Endodermal cell (in vitro differentiated cells): ENCODE results near the gene LRIT2. TPM values are rescaled to one million over a fixed set of nuclear protein-coding genes. Genes with fewer than 3 reads are reported as not detected.

Experiments used
- DNase-seq: peaks from one replicate; pipeline ENCODE4 v3.0.0-alpha.2; 2017
- H3K27ac ChIP-seq: 2 replicates; pipeline ENCODE4 v1.5.1; 2013; ENCODE audit warnings: mild to moderate bottlenecking, low read depth, low read length, moderate library complexity
- H3K27me3 ChIP-seq: 2 replicates; pipeline ENCODE4 v1.6.1; 2013; ENCODE audit warnings: mild to moderate bottlenecking, low read length, moderate library complexity; ENCODE audit not compliant: insufficient read depth, control insufficient read depth, poor library complexity, severe bottlenecking
- H3K36me3 ChIP-seq: 2 replicates; pipeline ENCODE4 v1.7.0; 2013; ENCODE audit warnings: mild to moderate bottlenecking, low read length, moderate library complexity; ENCODE audit not compliant: control insufficient read depth, insufficient read depth
- H3K4me1 ChIP-seq: one replicate; pipeline ENCODE4 v1.7.0; 2013; ENCODE audit warnings: low read length; ENCODE audit not compliant: control insufficient read depth, insufficient read depth
- H3K4me3 ChIP-seq: 2 replicates; pipeline ENCODE4 v1.5.1; 2013; ENCODE audit warnings: mild to moderate bottlenecking, low read length, moderate library complexity
- H3K9ac ChIP-seq: 2 replicates; pipeline ENCODE4 v1.6.1; 2013; ENCODE audit warnings: mild to moderate bottlenecking, low read length, moderate library complexity; ENCODE audit not compliant: poor library complexity, severe bottlenecking; ENCODE audit errors: extremely low read depth
- H3K9me3 ChIP-seq: 2 replicates; pipeline ENCODE4 v1.6.1; 2013; ENCODE audit warnings: mild to moderate bottlenecking, low read length, moderate library complexity; ENCODE audit not compliant: control insufficient read depth
- H3K27ac Mint-ChIP-seq: 2 replicates; pipeline ENCODE4 v1.8.0; 2020; ENCODE audit warnings: mixed read lengths
- H3K27me3 Mint-ChIP-seq: 2 replicates; pipeline ENCODE4 v1.8.0; 2021; ENCODE audit warnings: mild to moderate bottlenecking, mixed read lengths; ENCODE audit not compliant: insufficient read depth
- H3K36me3 Mint-ChIP-seq: 2 replicates; pipeline ENCODE4 v1.8.0; 2020; ENCODE audit warnings: low read depth, mixed read lengths
- H3K4me1 Mint-ChIP-seq: 2 replicates; pipeline ENCODE4 v1.8.0; 2020; ENCODE audit warnings: mixed read lengths
- H3K4me3 Mint-ChIP-seq: 2 replicates; pipeline ENCODE4 v1.8.0; 2020; ENCODE audit warnings: mild to moderate bottlenecking, moderate library complexity, mixed read lengths
- H3K9me3 Mint-ChIP-seq: 2 replicates; pipeline ENCODE4 v1.8.0; 2020; ENCODE audit warnings: mild to moderate bottlenecking, mixed read lengths
- WGBS, 2 experiments: methylation state at CpG; one replicate each; pipeline versions ENCODE4 v1.1.5 to v1.1.7; 2013; ENCODE audit warnings: missing lambda C conversion rate in 2 of 2, mixed read lengths in 1 of 2; ENCODE audit not compliant: insufficient coverage in 1 of 2, insufficient read length in 1 of 2; 5-methylcytosine and 5-hydroxymethylcytosine counted together
- total RNA-seq, 2 donors: library from RNA; stranded (reverse); fragmentation: NEBNext Ultra II Directional in 1 of 2; extraction: Animal tissue kit (Norgen Biotek cat#: 25700) in 1 of 2; gene quantifications; 2 replicates in 1 of 2; 3 replicates in 1 of 2; pipeline ENCODE4 v1.2.1, GENCODE V29; 2021
- TF ChIP-seq, protein P1 (sequence below): fragments of 200-600 bp; sonication (generic); conservative IDR thresholded peaks from 2 replicates; pipeline ENCODE4 v1.5.0; 2021; ENCODE audit warnings: antibody characterized with exemption, mild to moderate bottlenecking

The LRIT2 gene
- total RNA-seq, 2 donors from 2014 or later, result not detected

DNA sequence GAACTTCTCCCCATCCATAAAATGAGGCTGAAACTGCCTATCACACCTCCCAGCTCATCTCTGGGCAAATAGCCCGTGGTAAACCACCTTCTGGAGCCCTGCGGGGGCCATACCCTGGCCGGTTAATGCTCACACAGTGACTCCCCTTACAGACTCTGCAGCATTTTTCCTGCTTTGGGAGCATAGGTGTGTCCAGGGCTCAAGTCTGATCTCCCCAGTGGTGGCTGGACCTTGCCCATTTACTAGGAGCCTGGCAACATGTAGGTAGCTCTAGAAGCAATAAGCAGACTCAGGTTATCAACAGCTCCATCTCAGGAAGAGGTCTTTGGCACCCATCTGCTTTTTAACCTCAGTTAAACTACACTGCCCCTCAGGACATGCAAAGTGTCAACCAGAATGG is 36.5 kb downstream of the LRIT2 start:
- Histone ChIP-seq H3K36me3 (no peaks in the 10 kb centered on the region), H3K27ac (no peak overlapping the region), H3K27me3 (peaks cover 56% of the 10 kb centered on the region), H3K4me1 (no peaks in the 10 kb centered on the region), H3K9ac (no peak overlapping the region), H3K4me3 (no peak overlapping the region), H3K9me3 (no peaks in the 10 kb centered on the region)
- H3K9me3 Mint-ChIP-seq, result no peaks in the 10 kb centered on the region
- H3K4me1 Mint-ChIP-seq, result no peaks in the 10 kb centered on the region
- WGBS, 2 experiments, result 86 to 100% methylated on average over 1 to 3 of the region's 3 CpGs
- H3K4me3 Mint-ChIP-seq, result no peak overlapping the region
- TF ChIP-seq, protein P1, sequence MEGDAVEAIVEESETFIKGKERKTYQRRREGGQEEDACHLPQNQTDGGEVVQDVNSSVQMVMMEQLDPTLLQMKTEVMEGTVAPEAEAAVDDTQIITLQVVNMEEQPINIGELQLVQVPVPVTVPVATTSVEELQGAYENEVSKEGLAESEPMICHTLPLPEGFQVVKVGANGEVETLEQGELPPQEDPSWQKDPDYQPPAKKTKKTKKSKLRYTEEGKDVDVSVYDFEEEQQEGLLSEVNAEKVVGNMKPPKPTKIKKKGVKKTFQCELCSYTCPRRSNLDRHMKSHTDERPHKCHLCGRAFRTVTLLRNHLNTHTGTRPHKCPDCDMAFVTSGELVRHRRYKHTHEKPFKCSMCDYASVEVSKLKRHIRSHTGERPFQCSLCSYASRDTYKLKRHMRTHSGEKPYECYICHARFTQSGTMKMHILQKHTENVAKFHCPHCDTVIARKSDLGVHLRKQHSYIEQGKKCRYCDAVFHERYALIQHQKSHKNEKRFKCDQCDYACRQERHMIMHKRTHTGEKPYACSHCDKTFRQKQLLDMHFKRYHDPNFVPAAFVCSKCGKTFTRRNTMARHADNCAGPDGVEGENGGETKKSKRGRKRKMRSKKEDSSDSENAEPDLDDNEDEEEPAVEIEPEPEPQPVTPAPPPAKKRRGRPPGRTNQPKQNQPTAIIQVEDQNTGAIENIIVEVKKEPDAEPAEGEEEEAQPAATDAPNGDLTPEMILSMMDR, result no peak
- no peak overlapping the region for H3K27ac Mint-ChIP-seq
- no peak for DNase-seq
- H3K27me3 Mint-ChIP-seq, result peaks cover 48% of the 10 kb centered on the region
- no peaks in the 10 kb centered on the region for H3K36me3 Mint-ChIP-seq

DNA sequence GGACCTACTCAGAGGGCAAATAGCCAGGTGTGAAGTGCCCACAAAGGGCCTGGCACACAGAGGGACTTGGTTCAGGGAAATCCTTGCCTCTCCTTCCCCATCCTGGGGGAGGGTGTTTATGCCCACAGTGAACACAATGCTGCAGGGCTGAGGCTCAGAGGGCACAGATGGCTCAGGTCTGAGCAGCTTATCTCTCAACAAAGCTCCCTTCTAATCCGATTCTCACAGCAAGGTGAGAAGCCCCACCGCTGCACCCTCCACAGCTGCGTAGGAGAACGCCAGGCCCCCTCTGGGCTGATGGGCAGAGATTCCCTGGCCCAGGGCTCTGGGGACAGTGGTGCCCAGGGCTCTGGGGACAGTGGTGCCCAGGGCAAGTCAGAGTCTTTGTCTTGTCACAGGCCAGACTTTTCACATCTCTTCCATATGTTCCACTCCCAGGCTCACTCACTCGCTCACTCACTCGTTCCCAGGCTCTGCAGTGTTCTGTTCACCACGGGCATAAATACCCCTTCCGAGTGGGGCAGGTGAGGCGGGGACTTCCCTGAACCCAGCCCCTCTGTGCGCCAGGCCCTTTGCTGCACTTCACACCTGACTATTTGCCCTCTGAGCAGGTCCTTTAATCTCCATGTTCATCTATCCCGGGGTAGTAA is 39.7 kb downstream of the LRIT2 start:
- Mint-ChIP-seq H3K4me1 (no peaks in the 10 kb centered on the region), H3K27me3 (peaks cover 16% of the 10 kb centered on the region), H3K9me3 (peaks cover 9% of the 10 kb centered on the region), H3K27ac (no peak overlapping the region), H3K36me3 (no peaks in the 10 kb centered on the region), H3K4me3 (no peak overlapping the region)
- Histone ChIP-seq H3K27me3 (peaks cover 24% of the 10 kb centered on the region), H3K9ac (no peak overlapping the region), H3K4me1 (no peaks in the 10 kb centered on the region), H3K36me3 (no peaks in the 10 kb centered on the region), H3K27ac (no peak overlapping the region), H3K9me3 (no peaks in the 10 kb centered on the region), H3K4me3 (no peak overlapping the region)
- WGBS, 2 experiments, result 76 to 84% methylated on average over 9 to 11 of the region's 11 CpGs
- TF ChIP-seq, protein P1, result no peak
- no peak for DNase-seq

DNA sequence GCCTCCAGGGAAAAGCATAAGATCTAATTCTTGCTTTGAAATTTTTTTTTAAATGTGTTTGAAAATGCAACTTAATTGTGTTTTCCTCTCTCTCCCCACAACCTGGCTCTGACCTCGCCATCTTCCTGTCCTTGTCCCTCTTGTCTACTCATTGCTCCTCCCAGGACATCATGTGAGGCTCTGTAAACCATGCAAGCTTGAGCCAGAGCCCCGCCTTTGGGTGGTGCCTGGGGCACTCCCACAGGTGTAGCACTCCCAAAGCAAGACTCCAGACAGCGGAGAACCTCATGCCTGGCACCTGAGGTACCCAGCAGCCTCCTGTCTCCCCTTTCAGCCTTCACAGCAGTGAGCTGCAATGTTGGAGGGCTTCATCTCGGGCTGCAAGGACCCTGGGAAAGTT is 40.8 kb downstream of the LRIT2 start:
- Mint-ChIP-seq H3K27ac (no peak overlapping the region), H3K4me3 (no peak overlapping the region), H3K4me1 (no peaks in the 10 kb centered on the region), H3K36me3 (no peaks in the 10 kb centered on the region), H3K27me3 (peaks cover 9% of the 10 kb centered on the region), H3K9me3 (peaks cover 19% of the 10 kb centered on the region)
- Histone ChIP-seq H3K4me1 (no peaks in the 10 kb centered on the region), H3K27ac (no peak overlapping the region), H3K9me3 (no peaks in the 10 kb centered on the region), H3K9ac (no peak overlapping the region), H3K27me3 (peaks cover 19% of the 10 kb centered on the region), H3K36me3 (no peaks in the 10 kb centered on the region), H3K4me3 (no peak overlapping the region)
- 82 to 84% methylated on average over 2 to 4 of the region's 4 CpGs for WGBS, 2 experiments
- no peak for DNase-seq
- TF ChIP-seq, protein P1, result no peak
